Measurements from ENCODE around the gene MLLT3. TPM values are rescaled to one million over a fixed set of nuclear protein-coding genes. Genes with fewer than 3 reads are reported as not detected.

Gene MLLT3
- total and polyA plus RNA-seq, 4 donors: 3.6 to 16.5 (median 6.6) TPM

DNA sequence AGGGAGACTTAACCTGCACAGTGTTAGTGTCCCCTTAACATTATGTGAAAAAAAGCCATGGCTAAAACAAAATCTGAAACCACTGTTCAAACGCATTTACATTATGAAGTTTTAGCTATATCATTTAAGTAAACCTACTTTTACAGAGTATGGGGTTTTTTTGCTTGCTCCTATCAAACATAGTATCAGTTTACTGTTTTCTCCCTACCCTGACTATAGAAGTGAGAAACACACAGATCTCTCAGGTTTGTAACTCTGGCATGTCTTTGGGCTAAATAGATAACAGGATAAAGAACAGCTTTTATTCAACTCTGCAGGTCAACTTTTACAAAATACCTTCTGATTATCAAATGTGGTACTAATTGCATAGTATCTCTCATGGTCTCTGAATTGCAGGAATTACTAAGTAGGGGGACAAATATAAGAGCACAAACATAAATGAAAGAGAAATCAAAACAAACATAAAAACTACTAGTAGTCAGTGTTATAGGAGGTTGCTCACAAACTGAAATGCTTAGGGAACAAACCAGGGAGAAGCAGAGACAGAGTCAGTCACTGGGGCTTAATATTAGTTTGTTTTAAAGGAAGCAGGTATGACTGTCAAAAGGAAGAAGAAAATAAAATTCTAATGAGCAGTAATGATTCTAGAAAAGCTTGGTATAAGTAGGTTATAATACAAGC lies 155.8 kb downstream of the MLLT3 start:
- H3K4me3 ChIP-seq (ENCODE audit: low read length in 2 of 2): no peak overlapping the region
- no peak overlapping the region for H3K27ac ChIP-seq (ENCODE audit: low read depth in 1 of 2, low read length in 2 of 2)
- intact Hi-C loops (cut with DNase I): no loop called here
- H3K27me3 ChIP-seq (ENCODE audit: control insufficient read depth in 1 of 2, insufficient read depth in 2 of 2, low read length in 1 of 2): no peaks in the 10 kb centered on the region
- H3K36me3 ChIP-seq (ENCODE audit: control insufficient read depth in 1 of 2, insufficient read depth in 2 of 2, low read length in 1 of 2): no peaks in the 10 kb centered on the region
- no peaks in the 10 kb centered on the region for H3K9me3 ChIP-seq (ENCODE audit: control insufficient read depth, low read length)
- 91 to 96% methylated on average over 1 of the region's 1 CpG for WGBS, 2 donors
- ATAC-seq (ENCODE audit: low FRiP score) (no peak), DNase-seq (no peak)
- no peaks in the 10 kb centered on the region for H3K4me1 ChIP-seq (ENCODE audit: control insufficient read depth in 1 of 2, insufficient read depth in 2 of 2, low read length in 2 of 2)

DNA sequence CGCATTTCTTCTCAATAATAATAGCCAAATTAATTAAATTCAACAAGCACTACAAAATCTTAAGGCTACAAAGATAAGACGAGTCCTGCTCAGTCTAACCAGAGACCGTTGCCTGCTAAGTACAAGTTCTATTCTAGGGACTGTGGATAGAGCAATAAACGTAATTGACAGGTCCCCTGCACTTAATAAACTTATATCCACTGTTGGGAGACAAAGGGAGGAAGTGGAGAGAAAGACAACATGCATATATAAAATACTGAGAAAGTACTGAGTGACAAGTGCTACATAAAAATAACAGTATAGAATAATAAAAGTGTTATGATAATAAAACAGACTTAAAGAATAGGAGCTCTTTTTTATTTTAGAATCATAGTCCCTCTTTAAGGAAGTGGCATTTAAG lies 158.1 kb downstream of the MLLT3 start:
- intact Hi-C loops (cut with DNase I): no loop called here
- 83 to 88% methylated on average over 4 of the region's 4 CpGs for WGBS, 2 donors
- Histone ChIP-seq H3K36me3 (ENCODE audit: control insufficient read depth in 1 of 2, insufficient read depth in 2 of 2, low read length in 1 of 2) (no peaks in the 10 kb centered on the region), H3K27ac (ENCODE audit: low read depth in 1 of 2, low read length in 2 of 2) (no peak overlapping the region), H3K4me1 (ENCODE audit: control insufficient read depth in 1 of 2, insufficient read depth in 2 of 2, low read length in 2 of 2) (no peaks in the 10 kb centered on the region), H3K4me3 (ENCODE audit: low read length in 2 of 2) (no peak overlapping the region), H3K27me3 (ENCODE audit: control insufficient read depth in 1 of 2, insufficient read depth in 2 of 2, low read length in 1 of 2) (no peaks in the 10 kb centered on the region), H3K9me3 (ENCODE audit: control insufficient read depth, low read length) (no peaks in the 10 kb centered on the region)
- no peak for DNase-seq
- ATAC-seq (ENCODE audit: low FRiP score): no peak

DNA sequence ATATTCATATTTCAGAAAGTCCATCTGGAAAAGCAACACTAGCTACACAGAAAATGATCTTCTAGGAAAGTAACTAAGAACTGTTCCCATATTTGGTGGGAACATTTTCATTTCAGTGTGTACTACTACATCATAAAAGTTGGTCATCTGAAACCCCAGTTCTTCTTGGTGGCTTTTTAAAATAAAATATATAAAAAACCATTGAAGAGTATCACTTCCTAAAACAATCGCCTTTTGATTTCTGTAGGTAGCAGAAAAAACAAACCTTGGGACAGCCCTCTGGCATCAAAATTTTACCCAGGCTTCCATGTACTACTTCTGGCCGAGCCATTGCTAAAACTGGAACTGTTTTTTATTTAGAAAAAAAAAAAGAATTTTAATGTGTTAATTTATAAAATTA lies 158.5 kb downstream of the MLLT3 start:
- DNase-seq: no peak
- intact Hi-C loops (cut with DNase I): no loop called here
- Histone ChIP-seq H3K27ac (ENCODE audit: low read depth in 1 of 2, low read length in 2 of 2) (no peak overlapping the region), H3K4me1 (ENCODE audit: control insufficient read depth in 1 of 2, insufficient read depth in 2 of 2, low read length in 2 of 2) (no peaks in the 10 kb centered on the region), H3K9me3 (ENCODE audit: control insufficient read depth, low read length) (no peaks in the 10 kb centered on the region), H3K36me3 (ENCODE audit: control insufficient read depth in 1 of 2, insufficient read depth in 2 of 2, low read length in 1 of 2) (no peaks in the 10 kb centered on the region), H3K4me3 (ENCODE audit: low read length in 2 of 2) (no peak overlapping the region), H3K27me3 (ENCODE audit: control insufficient read depth in 1 of 2, insufficient read depth in 2 of 2, low read length in 1 of 2) (no peaks in the 10 kb centered on the region)
- no peak for ATAC-seq (ENCODE audit: low FRiP score)
- WGBS, 2 donors: 85 to 92% methylated on average over 2 of the region's 2 CpGs

DNA sequence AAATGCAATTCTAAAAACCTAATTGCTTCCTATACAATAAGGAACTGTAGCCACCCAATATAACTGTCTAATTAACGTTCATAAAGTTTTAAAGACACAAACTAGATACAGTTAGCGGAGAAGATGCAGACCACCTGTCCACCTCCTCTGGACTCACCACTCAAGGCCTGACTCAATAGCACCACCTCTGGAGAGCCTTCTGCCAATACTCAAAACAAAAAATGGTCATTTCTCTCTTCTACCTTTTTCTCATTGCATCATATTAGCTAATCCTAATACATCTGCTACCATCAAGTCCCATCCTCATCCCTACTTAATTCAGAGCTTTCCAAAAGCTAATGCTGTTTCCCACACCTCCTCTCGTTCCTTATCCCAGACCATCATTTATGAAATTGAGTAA lies 159.9 kb downstream of the MLLT3 start:
- 96% methylated on average over 3 of the region's 3 CpGs for WGBS, 2 donors

DNA sequence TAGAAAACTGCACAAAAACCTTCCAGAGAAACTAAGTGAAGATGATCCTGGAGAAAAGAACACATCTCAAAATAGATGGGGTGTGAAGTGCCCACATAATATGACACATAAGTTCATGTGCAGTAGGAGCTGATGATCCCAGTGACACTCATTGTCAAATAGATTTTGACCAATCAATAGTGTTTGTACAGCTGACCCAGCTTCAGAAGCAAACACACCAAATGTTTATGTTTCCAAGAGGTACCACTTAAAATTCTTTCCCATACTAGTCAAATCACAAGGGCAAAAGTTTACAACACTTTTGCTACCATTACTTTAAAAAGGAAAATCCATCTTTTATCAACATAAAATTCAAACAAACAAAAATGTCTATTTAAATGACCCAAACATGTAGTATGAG lies 175.0 kb downstream of the MLLT3 start:
- no peak for DNase-seq
- no peak overlapping the region for H3K4me3 ChIP-seq (ENCODE audit: low read length in 2 of 2)
- H3K36me3 ChIP-seq (ENCODE audit: control insufficient read depth in 1 of 2, insufficient read depth in 2 of 2, low read length in 1 of 2): no peaks in the 10 kb centered on the region
- intact Hi-C loops (cut with DNase I): no loop called here
- no peaks in the 10 kb centered on the region for H3K27me3 ChIP-seq (ENCODE audit: control insufficient read depth in 1 of 2, insufficient read depth in 2 of 2, low read length in 1 of 2)
- H3K27ac ChIP-seq (ENCODE audit: low read depth in 1 of 2, low read length in 2 of 2): no peak overlapping the region
- no peaks in the 10 kb centered on the region for H3K4me1 ChIP-seq (ENCODE audit: control insufficient read depth in 1 of 2, insufficient read depth in 2 of 2, low read length in 2 of 2)
- ATAC-seq (ENCODE audit: low FRiP score): no peak
- H3K9me3 ChIP-seq (ENCODE audit: control insufficient read depth, low read length): no peaks in the 10 kb centered on the region

More for the DNA sequence above, 159.9 kb downstream of the MLLT3 start:
- Histone ChIP-seq H3K4me3 (ENCODE audit: low read length in 2 of 2) (no peak overlapping the region), H3K36me3 (ENCODE audit: control insufficient read depth in 1 of 2, insufficient read depth in 2 of 2, low read length in 1 of 2) (no peaks in the 10 kb centered on the region), H3K27me3 (ENCODE audit: control insufficient read depth in 1 of 2, insufficient read depth in 2 of 2, low read length in 1 of 2) (no peaks in the 10 kb centered on the region), H3K4me1 (ENCODE audit: control insufficient read depth in 1 of 2, insufficient read depth in 2 of 2, low read length in 2 of 2) (no peaks in the 10 kb centered on the region), H3K27ac (ENCODE audit: low read depth in 1 of 2, low read length in 2 of 2) (no peak overlapping the region), H3K9me3 (ENCODE audit: control insufficient read depth, low read length) (no peaks in the 10 kb centered on the region)
- ATAC-seq (ENCODE audit: low FRiP score) (no peak), DNase-seq (no peak)
- intact Hi-C loops (cut with DNase I): no loop called here

DNA sequence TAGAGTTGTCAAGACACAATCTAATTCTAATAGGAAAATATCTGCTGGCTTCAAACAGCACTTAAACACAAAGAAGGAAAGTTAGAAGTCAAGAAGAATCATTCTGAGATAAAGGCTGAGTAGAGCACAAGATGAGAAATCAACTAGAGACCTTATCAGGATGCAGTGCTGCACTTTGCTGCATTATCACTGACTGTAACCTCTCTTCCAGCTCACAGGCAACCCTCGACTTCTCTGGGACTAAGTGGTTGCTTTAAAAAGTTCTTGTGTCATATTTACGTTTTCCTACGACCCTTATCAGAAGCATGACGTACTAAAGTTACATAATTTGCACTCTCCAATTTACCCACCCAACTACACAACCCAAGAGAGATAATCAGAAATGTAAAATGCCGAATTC lies 176.1 kb downstream of the MLLT3 start:
- Histone ChIP-seq H3K9me3 (ENCODE audit: control insufficient read depth, low read length) (no peaks in the 10 kb centered on the region), H3K27me3 (ENCODE audit: control insufficient read depth in 1 of 2, insufficient read depth in 2 of 2, low read length in 1 of 2) (no peaks in the 10 kb centered on the region), H3K36me3 (ENCODE audit: control insufficient read depth in 1 of 2, insufficient read depth in 2 of 2, low read length in 1 of 2) (no peaks in the 10 kb centered on the region), H3K27ac (ENCODE audit: low read depth in 1 of 2, low read length in 2 of 2) (no peak overlapping the region), H3K4me3 (ENCODE audit: low read length in 2 of 2) (no peak overlapping the region), H3K4me1 (ENCODE audit: control insufficient read depth in 1 of 2, insufficient read depth in 2 of 2, low read length in 2 of 2) (no peaks in the 10 kb centered on the region)
- WGBS, 2 donors: 81 to 82% methylated on average over 5 of the region's 5 CpGs
- intact Hi-C loops (cut with DNase I): no loop called here
- ATAC-seq (ENCODE audit: low FRiP score) (no peak), DNase-seq (no peak)

DNA sequence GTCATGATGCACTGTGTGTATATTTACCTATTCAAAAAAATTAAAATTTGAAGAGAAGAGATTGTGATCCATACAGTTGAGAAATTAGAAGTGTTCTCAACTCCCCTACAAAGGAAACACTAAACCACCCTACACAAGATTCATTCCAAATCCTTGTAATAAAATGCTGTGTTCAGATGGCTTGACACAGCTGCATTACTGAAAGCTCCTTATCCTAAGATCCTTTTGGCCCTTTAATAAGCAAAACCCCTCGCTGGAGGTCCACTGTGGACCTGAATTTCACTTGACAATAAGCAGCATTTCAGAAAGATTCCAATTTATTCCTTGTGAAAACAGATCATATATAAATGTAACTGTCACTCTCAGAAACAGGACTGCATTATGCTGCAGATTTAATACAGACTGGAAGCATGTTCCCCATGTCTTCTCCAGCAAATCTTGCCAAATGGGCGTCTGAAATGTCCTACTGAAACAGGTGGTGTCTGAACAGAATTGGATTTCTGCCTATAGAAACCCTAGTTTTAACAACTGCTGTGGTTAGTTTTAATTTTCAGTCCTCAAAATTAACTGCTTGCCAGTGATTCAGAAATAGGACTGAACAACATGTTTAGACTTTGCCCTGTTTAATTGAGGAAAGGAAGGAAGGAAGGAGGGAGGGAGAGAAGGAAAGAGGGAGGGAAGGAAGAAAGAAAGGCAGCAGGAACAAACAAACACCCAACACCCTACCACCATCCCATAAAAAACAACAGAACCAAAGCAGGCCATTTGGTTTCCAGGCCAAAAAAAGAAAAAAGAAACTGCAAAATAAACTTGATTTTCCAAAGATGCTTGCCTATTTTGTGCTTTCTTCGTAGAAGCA lies 179.6 kb downstream of the MLLT3 start:
- intact Hi-C loops (cut with DNase I): no loop called here
- Histone ChIP-seq H3K4me1 (ENCODE audit: control insufficient read depth in 1 of 2, insufficient read depth in 2 of 2, low read length in 2 of 2) (no peaks in the 10 kb centered on the region), H3K36me3 (ENCODE audit: control insufficient read depth in 1 of 2, insufficient read depth in 2 of 2, low read length in 1 of 2) (no peaks in the 10 kb centered on the region), H3K9me3 (ENCODE audit: control insufficient read depth, low read length) (no peaks in the 10 kb centered on the region), H3K27me3 (ENCODE audit: control insufficient read depth in 1 of 2, insufficient read depth in 2 of 2, low read length in 1 of 2) (no peaks in the 10 kb centered on the region), H3K4me3 (ENCODE audit: low read length in 2 of 2) (no peak overlapping the region), H3K27ac (ENCODE audit: low read depth in 1 of 2, low read length in 2 of 2) (no peak overlapping the region)
- ATAC-seq (ENCODE audit: low FRiP score) (no peak), DNase-seq (no peak)
- WGBS, 2 donors: 81 to 85% methylated on average over 3 of the region's 3 CpGs

DNA sequence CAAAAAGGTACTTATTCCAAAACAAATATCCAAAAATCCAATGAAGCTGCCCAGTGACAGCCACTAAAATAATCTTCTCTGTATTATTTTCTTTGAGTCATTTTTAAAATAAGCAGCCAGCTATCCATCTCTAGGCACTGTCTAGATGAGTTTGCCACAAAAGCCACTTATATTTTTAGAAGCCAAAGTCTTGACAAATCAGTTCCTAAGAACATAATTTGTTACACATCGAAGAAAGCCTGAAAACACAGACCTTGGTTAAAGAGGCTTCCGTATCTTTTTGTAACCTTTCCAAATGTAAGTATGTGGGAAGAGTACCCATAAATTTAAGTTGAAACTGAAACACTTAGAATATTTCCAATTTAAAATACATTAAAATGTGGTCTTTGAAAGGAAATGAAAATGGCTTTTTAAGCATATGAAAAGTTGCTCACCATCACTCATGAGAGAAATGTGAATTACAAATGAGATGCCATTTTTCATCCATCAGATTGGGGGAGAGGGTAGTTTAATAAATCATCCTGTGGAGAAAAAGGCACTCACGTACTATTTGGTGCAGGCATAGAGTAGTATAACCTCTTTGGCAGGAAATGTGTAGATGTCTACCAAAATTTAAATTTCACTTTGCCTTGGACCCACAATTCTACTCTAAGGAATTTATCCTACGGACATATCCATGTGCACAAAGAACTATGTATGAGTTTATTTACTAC lies 180.4 kb downstream of the MLLT3 start:
- no peak overlapping the region for H3K27ac ChIP-seq (ENCODE audit: low read depth in 1 of 2, low read length in 2 of 2)
- DNase-seq (no peak), ATAC-seq (ENCODE audit: low FRiP score) (no peak)
- WGBS, 2 donors: 47 to 52% methylated on average over 4 of the region's 4 CpGs
- no peaks in the 10 kb centered on the region for H3K27me3 ChIP-seq (ENCODE audit: control insufficient read depth in 1 of 2, insufficient read depth in 2 of 2, low read length in 1 of 2)
- no peaks in the 10 kb centered on the region for H3K9me3 ChIP-seq (ENCODE audit: control insufficient read depth, low read length)
- no peak overlapping the region for H3K4me3 ChIP-seq (ENCODE audit: low read length in 2 of 2)
- no peaks in the 10 kb centered on the region for H3K36me3 ChIP-seq (ENCODE audit: control insufficient read depth in 1 of 2, insufficient read depth in 2 of 2, low read length in 1 of 2)
- intact Hi-C loops (cut with DNase I): no loop called here
- no peaks in the 10 kb centered on the region for H3K4me1 ChIP-seq (ENCODE audit: control insufficient read depth in 1 of 2, insufficient read depth in 2 of 2, low read length in 2 of 2)
